Forelimb muscle (tissue), 1 donor: Measurements from ENCODE around the gene TEX22. TPM values are rescaled to one million over a fixed set of nuclear protein-coding genes. Genes with fewer than 3 reads are reported as not detected.

Experiments
- DNase-seq: peaks from one replicate; pipeline ENCODE4 v3.0.0-alpha.2; 2013; ENCODE audit warnings: low read depth
- polyA plus RNA-seq: library from polyadenylated mRNA; unstranded; fragments of 120-200 nt; gene quantifications from one replicate; pipeline ENCODE4 v1.2.1, GENCODE V29; 2013; ENCODE audit not compliant: insufficient read length

Gene TEX22
- polyA plus RNA-seq, 1 donor, result 0.90 TPM

GRCh38 chr14:105384041-105384557 lies 14.2 kb upstream of the TEX22 start:
- no peak for DNase-seq

DNA sequence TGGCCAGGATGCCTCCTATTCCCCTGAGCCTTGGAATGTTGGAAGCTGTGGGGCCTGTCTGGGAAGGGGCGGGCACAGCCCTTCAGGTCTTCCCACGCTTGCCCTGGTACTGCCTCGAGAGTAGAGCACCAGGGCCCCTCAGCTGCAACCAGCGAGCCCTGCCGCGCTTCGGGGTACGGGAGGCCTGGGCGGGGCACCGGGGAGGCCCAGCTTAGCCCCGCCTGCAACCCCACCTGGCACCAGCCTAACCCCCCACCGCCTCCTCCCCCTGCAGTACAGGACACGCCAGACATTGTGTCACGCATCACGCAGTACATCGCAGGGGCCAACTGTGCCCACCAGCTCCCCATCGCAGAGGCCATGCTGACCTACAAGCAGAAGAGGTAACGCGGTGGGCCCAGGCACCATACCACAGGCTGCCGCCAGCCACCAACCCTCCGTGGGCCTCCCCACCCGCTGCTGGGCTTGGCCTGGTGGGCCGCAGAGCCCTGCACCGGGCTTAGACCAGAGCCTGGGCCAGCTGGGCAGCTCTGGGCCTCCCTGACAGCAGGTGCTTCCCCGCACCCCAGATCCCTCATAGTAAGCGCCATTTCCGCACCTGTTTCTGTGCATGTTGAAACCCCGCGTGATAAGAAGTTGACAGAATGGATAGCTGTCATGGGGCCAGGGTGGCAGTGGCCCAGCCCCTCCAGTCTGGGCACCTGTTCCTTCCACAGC lies 13.6 kb upstream of the TEX22 start:
- DNase-seq, result no peak

DNA sequence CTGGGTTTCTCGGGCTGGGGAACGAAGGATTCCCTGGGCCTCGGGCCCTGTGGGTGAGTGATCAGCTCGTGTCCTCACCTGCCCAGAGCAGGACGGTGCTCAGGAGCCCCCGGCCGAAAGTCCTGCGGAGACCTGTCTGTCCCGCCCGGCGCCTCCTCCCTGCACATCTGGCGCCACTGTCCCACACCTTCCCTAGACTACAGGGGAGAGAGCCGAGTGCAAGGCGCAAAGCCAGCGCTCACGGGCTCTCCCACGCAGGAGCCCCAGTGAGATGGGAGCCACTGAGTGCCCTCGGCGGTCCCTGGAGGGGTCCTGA lies 13.1 kb upstream of the TEX22 start:
- no peak for DNase-seq

GRCh38 chr14:105385698-105386365 lies 12.5 kb upstream of the TEX22 start:
- DNase-seq, result no peak

- no peak for DNase-seq
Measured at GRCh38 chr14:105386581-105387529, 11.5 kb upstream of the TEX22 start.

DNA sequence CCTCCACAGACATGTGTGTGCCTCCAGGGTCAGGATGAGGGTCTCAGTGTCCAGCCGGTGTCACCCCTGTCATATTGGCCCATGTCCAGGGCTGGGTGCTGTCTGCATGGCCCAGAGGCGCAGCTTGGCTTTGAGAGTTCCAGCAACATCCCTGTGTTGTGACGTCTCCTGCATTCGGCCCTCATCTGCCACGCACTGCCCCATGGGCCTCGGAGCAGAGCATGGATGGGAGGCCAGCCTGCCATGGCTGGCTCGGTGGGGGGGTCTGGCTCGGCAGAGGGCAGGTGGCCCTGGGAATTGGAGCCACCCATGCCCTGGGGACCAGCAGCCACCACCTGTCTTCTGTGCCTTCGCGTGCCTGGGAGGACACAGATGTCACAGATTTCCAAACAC lies 10.8 kb upstream of the TEX22 start:
- DNase-seq, result no peak

GRCh38 chr14:105388110-105388951 lies 10.0 kb upstream of the TEX22 start:
- no peak for DNase-seq

GRCh38 chr14:105388976-105389375 lies 9.4 kb upstream of the TEX22 start:
- no peak for DNase-seq

- DNase-seq, result no peak
Measured at GRCh38 chr14:105389534-105389933, 8.8 kb upstream of the TEX22 start.

DNA sequence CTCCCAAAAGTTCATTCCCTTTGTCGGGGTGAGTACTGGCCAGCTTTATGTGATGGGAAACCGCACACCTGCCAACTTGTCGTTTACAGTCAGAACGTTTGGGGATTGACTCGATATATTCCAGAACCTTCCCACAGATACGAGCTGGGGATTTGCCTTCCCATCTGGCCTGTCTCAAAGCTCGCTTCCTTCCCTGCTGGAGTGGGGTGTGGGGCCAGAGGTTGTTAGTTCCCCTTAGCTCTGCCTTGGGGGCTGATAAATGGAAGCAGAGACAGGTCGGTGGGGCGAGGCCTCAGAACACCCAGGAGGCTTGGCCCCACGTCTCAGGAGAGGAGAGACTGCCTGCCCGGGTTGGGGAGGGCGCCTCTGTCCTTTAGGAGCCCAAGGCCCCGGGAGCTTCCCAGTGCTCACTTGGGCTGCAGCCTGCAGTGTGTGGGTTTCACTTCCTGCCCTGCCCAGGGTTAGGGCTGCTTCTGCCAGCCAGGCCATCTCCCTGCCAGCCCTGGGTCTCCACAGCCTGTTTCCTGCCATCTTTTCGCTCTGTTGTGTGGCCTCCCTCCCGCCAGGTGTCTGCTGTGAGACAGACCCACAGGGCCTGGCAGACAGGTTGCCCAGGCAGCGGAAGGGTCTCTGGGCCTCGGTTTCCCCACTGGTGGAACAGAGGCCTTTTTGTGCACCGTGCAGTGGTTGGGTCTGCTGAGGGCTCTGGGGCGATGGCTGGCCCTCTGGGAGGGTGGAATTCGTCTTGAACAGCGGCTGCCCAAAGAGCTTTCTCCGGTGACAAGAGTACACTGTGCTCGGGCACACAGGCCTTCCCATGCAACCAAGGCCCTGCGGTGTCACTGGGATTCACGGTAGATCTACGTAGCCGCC lies 8.1 kb upstream of the TEX22 start:
- no peak for DNase-seq

DNA sequence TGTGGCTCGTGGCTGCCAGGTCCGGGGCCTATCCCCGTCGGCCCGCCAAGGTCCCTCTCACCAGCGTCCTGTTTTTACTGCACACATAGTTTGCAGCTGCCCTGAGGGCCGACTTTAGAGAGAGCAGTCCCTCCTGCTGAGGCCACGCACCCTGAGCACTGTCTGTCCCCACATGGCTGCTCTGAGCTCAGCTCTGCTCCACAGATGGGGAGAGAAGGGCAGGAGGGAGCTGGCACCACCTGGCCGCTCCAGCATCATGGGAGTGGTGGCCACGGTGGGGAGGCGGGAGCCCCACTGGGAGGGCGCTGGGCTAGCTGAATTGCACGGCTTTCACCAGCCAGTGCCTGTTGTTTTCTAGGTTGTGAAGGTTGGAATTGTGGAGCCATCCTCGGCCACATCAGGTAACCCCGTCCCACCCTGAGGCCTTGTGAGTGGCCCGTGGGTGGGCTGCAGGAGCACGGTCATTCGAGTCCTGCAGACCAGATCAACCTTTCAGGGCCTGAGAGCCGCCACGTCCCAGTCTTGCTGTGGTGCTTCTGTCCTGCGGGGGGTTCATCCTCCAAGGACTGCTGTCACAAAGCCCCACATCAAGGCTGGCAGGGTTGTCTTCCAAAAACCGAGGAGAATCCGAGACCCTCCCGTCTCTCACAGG lies 7.4 kb upstream of the TEX22 start:
- DNase-seq, result no peak

DNA sequence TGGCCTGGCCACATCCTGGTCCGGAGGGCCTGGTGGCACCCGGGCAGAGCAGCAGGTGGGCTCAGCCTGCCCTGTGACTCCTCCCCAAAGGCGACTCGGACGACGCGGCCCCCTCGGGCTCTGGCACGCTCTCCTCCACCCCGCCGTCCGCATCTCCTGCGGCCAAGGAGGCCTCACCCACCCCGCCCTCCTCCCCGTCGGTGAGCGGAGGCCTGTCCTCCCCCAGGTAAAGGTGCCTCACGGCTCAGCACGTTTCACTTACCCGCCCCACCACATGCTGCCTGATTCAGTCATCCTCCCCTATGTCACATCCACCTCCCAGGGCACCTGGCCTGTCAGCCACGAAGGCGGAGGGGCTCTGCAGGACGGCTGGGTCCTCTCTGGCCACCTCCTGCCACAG lies 6.8 kb upstream of the TEX22 start:
- DNase-seq, result no peak

DNA sequence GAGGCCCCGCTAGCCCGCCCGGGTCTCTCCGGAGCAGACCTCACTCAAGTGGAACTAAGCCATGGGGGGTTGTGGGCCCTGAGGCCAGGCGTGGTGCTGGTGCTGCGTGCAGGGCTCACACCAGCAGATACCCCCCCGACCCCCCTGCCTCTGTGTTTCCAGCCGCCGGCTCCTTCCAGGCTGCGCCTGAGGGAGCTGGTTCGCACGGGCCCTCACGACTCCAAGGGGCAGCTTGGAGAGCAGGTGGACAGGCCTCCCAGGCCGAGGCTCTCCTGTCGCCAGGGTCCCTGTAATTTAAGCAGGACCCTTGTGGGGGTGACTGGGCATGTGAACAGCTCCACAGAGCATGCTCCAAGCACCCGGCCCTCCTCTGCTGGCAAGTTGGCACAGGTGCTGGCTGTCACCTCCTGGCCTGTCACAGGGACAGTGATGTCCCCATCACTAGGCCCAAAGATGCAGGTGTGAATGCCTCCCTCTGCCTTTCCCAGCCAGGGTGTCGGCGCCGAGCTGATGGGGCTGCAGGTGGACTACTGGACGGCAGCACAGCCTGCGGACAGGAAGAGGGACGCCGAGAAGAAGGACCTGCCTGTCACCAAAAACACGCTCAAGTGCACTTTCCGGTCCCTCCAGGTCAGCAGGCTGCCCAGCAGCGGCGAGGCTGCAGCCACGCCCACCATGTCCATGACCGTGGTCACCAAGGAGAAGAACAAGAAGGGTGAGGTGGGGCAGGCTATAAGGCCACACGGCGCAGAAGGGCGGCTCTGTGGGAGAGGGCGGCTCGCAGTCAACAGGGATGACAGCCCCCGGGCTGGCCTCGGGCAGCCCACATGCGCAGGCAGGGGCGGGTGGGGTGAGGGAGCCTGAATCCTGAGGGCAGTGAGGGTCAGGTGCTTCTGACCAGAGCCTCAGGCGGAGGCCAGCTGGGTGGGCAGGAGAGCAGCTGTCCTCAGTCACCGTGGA lies 5.9 kb upstream of the TEX22 start:
- DNase-seq, result no peak

- no peak for DNase-seq
Measured at GRCh38 chr14:105393151-105393550, 5.2 kb upstream of the TEX22 start.

DNA sequence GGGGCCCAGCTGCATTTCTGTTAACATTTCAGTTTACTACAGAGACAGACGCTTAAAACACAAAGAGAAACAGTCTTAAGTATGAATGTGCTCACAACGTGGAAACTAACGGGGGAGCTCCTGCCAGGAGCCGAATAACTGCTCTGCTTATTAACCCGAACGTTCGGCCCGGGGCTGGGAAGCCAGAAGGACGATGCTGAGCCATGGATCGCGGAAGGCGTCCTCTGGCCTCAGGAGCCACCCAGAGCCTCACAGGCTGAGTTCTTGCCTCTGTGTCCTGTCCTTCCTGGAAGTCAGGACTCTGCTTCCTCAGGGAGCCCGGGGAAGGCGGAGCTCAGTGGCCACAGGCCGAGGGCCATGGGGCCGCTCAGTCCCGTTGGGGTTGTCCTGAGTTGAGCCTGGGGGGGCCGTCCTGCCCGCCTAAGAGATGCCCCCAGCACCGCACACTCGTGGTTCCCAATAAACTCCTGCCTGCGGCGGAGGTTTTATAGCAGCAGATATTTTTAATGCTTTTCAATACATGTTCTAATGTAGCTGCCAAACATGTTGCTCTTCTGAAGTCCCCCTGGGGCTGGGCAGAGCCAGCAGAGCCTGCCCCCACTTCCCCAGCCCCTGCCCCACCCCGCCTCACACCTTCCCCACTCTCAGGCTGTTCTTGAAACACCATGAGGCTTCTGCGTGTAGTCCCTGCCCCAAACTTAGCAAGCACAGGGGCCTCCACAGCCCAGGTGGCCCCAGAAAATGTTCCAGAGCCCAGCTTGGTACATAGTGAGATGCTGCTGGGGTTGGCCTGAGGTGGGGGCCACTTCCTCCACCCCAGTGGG lies 3.4 kb upstream of the TEX22 start:
- no peak for DNase-seq

- no peak for DNase-seq
Measured at GRCh38 chr14:105395538-105395854, 2.8 kb upstream of the TEX22 start.

DNA sequence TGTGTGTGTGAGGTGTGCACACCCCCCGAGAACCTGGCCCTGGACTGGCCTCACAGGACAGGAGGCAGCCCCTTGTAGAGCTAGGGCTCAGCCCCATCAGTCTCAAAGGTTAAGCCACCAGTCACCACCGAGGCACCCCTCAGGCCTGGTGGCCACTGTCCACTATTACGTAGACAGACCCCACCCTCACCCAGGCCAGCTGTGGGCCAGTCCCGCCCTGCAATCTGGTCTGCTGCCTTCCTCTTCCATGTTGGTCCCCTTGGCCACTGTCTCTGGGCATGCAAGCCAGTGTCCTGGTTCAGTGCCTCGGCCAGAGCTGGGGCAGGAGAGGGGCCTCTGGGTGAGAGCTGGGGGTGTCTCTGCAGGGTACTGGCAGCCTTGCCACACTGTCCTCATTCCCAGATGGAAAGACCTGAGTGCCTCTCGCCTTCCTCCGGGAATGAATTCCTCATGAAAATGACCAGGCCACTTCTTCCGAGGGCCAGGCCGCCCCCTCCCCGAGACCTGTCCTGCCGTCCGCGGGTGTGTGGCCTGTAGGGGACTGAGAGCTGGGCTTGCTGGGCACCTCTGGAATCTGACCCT lies 897 bp upstream of the TEX22 start:
- DNase-seq, result no peak
